SKM-1 treated with dmso at 0.1 percent for 144 hours (cell line): ENCODE measurements around the gene L3HYPDH.
"Not testable (repeated sequence)": the region's sequence is repeated elsewhere in the genome, so short reads cannot be mapped to it uniquely, and the experiment has no call there.

ENCODE experiments used
- DNase-seq: peaks from one replicate; lab custom pipeline; 2025; ENCODE audit not compliant: unreplicated experiment; lab: John Stamatoyannopoulos, UW

The L3HYPDH gene

DNA sequence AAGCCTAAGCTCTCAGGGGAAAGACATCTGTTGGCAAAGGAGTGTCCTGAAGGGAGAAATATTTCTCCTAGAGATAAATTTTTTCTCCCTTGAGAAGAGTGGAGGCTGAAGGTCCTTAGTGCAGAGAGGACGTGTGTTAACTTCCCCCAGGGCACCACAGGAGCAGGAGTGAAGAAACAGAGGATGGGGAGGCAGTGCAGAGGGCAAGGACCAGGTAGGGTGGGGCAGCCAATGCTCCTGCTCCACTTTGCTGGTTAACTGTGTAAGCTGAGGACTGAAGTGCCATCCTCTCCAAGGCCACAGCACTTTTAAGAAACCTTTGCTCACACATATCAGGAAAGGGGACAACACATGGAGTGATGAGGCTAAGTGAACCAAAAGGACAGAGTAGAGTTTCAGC lies 4.0 kb downstream of the L3HYPDH start:
- DNase-seq = no peak

DNA sequence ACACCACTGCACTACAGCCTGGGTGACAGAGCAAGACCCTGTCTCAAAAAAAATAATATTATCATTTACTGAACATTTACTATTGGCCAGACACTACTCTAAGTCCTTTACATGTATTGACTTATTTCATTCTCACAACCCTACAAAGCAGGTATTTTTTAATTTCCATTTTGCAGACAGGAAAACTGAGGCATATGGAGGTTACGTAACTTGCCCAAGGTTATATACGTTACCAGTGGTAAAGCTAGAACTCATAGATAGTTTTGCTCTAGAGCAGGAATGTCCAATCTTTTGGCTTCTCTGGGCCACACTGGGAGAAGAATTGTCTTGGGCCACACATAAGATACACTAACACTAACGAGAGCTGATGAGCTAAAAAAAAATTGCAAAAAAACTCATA lies 5.7 kb downstream of the L3HYPDH start:
- no peak for DNase-seq

DNA sequence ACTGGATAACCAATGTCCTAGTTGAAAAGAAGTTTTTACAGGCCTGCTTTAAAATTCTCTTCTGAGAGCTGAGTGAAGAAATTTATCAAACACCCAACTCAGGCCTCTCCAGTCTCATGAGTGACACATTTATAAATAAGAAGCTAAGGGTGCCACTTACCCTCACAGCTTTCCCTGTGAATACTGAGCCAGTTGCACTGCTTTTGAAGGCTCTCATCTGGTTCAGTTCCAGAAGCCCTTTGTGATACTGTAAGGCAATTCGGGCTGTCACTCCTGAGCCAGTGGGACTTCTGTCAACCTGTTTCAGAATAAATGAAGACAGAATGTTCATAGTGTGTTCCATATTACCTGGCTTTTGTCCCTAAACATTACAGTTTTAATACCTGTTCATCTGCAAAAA lies 8.5 kb downstream of the L3HYPDH start:
- no peak for DNase-seq

DNA sequence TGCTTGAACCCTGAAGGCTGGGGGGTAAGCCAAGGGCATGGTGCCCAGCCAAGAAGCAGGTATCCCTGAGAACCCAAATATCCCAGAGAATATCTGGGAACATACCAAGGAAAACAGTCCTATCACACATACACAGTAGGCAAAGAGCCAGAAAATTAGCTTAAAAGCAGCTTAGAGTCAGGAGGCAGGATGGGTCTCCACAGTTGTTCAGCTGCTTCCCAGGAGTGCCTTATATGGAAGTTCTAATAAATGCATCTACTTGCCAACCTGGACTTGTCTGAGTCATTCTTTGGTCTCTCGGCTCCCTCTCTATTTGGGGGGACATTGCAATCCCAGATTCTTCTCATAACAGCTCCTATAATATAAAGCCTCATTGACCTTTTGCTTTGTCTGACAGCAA lies 10.0 kb downstream of the L3HYPDH start:
- no peak for DNase-seq

DNA sequence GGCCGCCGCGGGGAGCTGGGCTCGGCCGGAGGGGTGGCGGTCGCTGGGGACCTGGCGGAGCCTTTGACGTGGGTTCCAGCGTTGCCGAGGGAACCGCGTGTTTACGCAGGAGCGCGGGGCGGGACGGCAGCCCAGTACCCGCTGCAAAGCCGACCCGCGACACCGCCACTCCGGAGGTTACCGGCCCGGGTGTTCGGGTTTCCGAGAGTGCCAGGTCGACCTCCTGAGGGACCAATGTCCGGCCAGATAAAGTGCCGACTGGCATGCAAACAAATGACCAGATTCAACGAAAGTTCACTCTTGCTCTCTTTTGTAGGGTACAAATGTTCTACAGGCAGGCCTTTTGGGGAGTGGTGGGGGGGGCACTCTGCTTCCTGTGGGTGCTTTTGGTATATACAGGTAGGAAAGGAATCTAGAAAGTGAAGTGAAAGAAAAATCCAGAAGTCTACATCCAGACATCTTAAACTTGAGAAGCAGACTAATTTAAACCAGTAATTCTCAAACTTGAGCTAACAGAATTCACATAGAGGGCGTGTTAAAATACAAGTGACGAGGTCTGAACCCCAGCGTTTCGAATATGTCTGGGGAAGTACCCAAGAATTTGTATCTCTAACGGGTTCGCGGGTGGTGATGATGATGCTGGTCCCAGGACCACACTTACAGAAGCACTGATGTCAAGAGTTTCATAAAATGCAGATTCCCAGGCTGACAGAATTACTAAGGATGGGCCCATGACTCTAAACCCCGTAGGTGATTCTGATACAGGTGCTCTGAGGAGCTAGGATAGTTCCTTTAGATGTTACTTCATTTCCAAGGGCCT lies 18.7 kb downstream of the L3HYPDH start, which contains the start of gene GPR135:
TSS of gene GPR135 (minus strand) at position 65 of the 820 bp plus-strand sequence. CDS start 154 bp downstream, outside the sequence.
- DNase-seq = no peak

DNA sequence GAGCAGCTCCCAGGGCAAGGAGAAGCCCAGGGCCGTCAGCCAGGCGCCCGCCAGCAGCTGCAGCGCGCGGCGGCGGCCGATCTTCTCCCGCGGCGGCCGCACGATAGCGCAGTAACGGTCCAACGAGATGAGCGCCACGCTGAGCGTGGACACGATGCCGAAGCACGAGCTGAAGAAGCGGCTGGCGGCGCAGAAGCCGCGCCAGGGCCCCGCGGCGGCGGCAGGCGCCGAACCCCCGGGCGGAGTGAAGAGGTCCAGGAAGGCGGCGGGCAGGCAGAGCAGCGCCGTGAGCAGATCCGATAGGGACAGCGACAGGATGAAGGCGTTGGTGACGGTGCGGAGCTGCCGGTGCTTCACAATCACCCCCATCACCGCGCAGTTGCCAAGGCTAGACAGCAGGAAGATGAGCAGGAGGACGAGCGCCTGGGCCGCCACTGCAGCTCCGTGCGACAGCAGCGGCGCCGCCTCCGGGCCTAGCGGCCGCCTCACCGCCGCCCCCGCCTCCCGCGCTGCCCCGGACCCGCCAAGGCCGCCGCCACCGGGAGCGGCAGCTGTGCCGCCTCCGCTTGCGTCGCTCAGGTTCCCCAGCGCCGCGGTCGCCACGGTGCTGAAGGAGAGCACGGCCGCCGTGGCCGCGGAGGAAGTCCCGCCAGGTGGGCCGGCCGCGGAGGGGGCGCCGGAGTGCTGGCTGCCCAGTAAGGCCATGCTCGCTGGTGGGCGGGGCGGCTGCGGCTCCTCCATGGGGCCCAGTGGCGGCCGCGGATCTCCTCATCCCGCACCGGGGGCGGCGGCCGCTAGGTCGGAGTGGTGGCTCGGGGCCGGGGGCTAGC lies 19.5 kb downstream of the L3HYPDH start:
- DNase-seq = no peak

DNA sequence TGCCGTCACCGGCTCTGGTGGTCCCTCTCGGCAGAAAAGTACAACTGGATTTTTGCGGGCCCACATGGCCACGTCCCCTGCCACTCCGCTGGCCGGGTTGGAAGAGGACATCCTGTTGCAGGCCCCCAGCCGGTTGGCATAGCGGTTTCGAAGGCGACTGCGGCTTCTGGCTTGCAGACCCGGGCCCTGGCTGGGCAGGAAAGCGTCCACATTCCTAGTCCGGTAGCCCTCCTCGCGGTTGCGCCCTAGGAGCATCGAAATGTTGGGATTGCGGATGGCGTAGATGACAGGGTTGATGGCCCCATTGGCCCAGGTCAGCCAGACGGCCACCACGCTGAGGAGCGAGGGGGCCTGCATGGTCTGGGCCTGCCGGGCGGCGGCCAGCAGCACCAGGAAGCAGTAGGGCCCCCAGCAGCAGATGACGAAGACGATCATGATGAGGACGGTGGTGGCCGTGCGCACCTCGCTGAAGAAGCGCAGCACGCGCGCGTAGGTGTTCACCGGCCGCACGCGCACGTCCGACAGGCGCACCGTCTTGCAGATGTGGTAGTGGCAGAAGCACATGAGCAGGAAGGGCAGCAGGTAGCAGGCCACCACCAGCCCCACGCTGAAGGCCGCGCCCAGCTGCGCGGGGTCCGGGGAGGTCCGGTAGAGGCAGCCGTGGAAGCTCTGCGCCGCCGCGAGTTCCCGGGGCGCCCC lies 20.3 kb downstream of the L3HYPDH start:
- DNase-seq = no peak

DNA sequence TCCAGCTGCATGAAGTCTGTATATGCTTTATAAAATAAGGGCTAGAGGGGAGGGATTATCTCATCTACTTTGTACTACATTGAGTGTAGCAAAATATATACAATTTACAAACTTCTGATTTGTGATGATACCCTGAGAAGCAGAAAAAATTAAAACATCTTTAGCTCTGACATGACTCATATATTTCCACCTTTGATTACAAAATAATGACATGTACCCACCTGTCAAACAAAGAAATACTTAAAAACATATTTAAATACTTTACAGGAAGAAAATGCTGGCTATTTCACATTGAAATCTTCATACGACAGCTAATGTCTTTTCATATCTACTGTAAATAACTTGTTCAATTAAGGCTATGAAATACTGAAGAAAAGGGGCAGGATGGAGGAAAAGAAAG lies 22.3 kb downstream of the L3HYPDH start:
- DNase-seq = no peak

DNA sequence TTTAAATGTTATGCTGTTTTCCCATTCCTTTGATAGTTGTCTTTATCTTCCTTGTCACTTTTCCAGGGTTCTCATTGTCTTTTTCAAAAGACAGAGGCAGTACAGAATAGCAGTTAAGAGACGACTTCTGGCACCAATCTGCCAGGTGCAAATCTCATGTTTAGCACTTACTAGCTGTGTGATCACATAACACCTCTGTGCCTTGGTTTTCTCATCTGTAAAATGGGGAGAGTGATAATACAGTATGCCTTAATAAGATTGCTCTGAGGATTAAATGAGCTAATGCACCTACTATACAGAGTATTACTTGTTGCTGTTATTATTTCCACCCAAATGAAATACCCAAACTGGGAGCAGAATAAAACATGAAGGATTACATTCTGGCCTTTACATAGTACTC lies 23.8 kb downstream of the L3HYPDH start:
- DNase-seq = no peak

DNA sequence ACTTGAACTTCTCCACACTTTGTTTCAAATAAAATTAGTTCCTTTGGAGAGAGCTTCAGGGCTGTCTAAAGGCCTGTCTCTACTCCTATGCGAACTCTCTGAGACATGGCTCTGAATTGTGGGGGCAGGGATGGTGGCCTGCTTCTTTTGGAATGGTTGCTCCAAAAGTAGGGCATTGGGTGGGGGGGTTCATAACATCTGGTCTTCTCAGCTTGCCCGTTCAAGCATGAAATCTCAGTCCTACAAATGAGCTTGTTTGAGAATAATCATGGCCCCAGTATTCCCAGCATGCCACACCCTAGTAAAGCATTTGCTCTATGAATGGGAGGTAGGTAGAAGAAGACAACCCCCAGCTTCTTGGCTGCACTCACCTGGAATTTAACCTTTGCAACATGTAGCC lies 25.7 kb downstream of the L3HYPDH start:
- no peak for DNase-seq

DNA sequence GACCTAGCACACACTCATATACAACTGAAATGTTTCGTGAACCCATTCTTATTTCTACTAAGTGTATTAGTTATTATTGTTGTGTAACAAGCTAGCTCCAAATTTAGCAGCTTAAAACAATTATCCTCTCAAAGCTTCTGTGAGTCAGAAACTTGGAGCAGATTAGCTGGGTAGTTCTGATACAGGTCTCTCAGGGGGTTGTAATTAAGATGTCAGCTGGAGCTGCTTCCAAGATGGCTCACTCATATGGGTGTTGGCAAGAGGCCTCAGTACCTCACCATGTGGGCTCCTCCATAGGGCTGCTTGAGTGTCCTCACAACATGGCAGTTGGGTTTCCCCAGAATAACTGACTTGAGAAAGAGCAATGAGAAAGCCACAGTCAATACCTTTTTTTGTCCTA lies 28.8 kb downstream of the L3HYPDH start:
- no peak for DNase-seq

DNA sequence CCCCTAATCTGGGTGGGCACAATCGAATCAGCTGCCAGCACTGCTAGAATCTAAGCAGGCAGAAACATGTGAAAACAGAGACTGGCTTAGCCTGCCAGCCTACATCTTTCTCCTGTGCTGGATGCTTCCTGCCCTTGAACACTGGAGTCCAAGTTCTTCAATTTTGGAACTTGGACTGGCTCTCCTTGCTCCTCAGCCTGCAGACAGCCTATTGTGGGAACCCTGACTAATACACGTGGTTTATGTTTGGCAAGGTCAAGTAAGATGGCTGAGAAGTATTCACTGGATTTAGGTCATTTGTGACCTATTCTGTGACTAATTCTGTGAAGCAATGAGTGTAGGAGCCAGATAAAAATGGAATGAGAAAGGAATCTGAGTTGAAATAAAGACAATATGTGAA lies 30.1 kb downstream of the L3HYPDH start:
- DNase-seq = no peak

DNA sequence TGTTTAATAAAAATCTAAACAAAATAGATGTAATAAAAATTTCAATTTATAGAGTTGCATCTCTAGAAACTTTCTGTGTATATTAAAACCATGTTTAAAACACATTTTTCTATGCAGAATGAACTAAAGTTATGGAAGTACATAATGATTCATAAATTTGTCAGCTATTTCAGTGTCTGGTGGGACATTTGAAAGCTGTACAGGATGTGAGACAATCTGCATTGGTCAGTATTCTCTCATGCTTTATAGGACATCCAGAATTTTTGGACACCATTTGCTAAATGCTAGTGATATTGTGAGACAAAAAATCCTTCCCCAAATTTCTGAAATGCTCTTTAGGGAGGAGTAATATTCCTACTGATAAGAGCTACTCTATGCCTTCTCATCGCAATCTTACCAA lies 32.4 kb downstream of the L3HYPDH start:
- no peak for DNase-seq

DNA sequence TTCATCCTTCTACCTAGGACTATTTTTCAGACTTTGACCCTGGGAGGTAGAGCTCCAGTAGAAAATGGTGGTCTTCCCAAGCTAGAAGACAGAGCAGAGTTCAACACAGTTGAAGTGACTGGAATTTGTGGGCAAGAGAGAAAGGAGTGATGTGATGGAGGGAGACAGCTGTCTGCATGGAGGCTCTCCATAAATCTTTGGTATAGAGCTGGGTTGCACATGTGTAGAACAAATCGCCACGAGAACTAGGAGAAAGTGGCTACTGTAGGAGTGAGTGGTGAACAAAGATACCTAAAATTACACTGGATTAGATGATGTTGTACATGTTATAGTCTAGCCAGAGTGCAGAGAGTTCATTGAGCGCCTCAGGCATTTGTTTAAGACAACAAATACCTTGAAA lies 33.5 kb downstream of the L3HYPDH start:
- DNase-seq = no peak

DNA sequence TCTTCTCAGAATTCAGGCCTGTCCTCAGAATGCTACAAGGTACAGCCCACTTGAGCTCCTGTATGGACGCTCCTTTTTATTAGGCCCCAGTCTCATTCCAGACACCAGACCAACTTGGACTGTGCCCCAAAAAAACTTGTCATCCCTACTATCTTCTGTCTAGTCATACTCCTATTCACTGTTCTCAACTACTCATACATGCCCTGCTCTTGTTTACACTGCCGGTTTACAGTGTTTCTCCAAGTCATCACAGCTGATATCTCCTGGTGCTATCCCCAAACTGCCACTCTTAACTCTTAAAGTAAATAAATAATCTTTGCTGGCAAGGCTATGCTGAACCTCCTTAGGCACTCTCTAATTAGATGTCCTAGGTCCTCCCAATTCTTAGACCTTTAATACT lies 35.5 kb downstream of the L3HYPDH start:
- DNase-seq = not testable (repeated sequence)

DNA sequence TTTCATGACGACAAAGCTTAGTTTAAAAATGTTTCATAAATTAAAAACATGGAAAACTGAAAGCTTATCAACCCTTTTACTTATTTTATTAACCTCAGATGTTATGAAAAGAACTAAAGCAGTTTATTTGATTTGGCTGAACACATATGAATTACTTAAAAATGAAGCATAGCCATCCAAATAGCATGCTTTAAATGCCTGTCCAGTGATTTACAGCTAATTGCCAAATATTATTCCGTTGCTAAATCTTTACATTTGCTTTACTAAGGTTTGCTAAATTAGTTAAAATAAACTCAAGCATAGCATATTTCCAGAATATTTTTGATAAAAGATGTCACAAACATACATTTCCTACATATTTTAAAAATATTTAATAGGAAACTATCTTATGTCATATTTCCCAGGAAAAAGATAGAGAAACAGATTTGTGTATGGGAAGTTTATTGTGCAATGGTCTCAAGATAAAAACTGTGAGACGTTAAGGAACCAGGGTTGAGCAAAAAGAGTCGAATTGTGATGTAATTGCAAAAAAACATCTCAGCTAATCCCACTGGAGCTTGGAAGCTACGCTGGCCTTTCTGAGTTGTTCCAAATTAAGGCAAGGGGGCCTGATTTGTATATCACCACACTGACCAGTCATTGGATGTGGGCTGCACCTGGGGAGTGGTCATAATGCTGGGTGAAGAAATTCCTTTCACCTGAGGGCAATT lies 44.8 kb downstream of the L3HYPDH start:
- no peak for DNase-seq

DNA sequence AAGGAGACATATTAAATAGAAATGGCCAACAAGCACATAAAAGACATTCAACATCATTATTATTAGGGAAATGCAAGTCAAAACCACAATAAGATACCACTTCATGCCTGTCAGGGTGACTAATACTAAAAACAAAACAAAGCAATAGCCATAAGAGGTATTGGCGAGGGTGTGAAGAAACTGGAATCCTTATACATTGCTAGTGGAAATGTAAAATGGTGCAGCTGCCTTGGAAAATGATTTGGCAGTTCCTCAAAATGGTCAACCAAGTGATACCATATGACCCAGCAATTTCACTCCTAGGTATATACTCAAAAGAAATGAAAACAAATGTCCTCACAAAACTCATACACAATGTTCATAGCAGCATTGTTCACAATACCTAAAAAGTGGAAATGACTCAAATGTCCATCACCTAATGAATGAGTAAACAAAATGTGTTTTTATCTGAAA lies 46.0 kb downstream of the L3HYPDH start:
- no peak for DNase-seq

DNA sequence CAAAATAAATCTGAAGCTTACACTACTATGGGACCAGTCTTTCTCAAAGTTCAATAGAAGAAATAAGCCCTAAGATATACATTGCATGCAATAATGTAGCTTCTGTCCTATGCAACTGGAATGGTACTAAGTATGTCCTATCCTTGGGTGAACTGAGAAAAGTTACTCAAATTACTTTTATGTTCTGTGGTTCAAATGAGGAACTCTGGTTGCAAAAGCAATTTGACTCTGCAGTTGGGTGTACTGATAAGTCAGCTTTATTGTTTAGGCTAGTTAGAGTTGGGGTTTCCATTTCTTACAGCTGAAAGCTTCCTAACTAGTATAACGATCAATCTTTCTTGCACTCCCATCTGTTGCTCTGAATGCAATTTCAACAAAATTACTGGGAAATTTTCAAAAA lies 48.2 kb downstream of the L3HYPDH start:
- DNase-seq = peak; percentile 57

DNA sequence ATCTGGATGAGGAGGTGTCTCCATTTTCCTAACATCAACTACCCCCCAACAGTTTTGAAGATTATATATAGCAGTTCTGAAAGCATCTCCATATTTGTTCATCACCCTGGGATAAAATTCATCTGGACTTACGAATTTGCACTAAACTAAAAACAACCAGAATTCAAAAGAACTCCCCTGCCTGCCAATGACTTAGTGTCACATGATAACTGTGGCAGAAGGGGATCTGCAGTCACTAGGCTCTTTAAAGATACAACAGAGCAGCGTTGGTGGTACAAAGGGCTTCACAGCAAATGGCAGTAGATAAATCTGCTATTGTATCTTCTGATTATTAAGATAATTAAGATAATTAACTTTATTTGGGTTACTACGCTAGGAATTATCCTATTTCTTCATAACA lies 49.1 kb downstream of the L3HYPDH start:
- no peak for DNase-seq

DNA sequence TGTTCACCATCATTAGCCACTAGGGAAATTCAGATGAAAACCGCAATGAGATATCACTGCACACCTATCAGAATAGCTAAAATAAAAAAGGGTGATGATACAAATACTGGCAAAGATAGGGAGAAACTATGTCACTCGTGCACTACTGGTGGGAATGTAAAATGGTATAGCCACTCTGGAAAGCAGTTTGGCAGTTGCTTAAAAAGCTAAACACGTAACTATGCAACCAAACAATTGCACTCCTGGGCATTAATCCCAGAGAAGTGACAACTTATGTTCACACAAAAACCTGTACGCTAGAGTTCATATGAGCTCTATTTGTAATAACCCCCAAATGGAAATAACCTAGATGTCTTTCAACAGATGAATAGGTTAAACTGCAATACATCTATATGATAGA lies 54.4 kb downstream of the L3HYPDH start:
- DNase-seq = no peak

DNA sequence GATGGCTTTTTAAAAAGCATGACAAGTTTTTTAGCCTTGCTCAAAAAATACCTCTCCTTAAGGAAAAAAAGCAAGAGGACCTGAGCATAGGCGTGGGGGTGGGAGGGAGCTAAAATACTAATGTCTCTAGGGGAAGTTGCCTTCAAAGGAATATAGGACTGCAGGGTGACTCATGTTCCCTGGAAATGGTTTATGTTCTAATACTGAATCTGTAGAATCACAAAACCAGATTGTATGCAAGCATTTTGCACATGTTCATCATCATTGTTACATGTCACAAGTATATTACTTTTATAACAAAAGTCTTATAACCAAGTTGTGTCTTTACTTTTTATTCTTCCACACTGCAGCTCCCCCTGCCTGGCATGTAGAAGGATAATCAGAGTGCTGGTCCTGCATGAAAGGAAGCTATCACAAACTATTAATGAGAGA lies 55.6 kb downstream of the L3HYPDH start:
- no peak for DNase-seq
